ENCODE data around the gene BAZ1A.

DNA sequence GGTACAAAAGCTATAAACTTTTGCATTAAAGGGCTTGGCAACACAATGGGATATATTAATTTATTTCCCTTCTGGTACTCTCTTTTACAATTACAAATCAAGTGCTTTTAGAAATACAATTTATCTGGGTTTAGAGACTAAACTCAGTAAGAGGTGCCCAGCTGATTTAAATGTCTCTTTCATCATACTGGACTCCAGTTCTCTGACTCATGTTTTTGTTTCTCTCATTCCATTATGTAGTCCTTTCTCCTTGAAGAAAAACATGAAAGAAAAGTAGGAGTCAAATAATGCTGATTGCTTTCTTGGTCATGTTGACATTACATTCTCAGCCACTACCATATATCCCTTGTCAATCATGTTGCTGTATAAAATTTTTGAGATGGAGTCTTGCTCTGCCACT lies 124.5 kb downstream of the BAZ1A start:
- TF ChIP-seq POLR2A (IDR thresholded peaks at IDR 0.05): no peak
- TF ChIP-seq, protein P1, sequence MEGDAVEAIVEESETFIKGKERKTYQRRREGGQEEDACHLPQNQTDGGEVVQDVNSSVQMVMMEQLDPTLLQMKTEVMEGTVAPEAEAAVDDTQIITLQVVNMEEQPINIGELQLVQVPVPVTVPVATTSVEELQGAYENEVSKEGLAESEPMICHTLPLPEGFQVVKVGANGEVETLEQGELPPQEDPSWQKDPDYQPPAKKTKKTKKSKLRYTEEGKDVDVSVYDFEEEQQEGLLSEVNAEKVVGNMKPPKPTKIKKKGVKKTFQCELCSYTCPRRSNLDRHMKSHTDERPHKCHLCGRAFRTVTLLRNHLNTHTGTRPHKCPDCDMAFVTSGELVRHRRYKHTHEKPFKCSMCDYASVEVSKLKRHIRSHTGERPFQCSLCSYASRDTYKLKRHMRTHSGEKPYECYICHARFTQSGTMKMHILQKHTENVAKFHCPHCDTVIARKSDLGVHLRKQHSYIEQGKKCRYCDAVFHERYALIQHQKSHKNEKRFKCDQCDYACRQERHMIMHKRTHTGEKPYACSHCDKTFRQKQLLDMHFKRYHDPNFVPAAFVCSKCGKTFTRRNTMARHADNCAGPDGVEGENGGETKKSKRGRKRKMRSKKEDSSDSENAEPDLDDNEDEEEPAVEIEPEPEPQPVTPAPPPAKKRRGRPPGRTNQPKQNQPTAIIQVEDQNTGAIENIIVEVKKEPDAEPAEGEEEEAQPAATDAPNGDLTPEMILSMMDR (IDR thresholded peaks at IDR 0.05): no peak
- no peak for TF ChIP-seq POLR2AphosphoS5 (IDR thresholded peaks at IDR 0.05)
